ENCODE measurements around the gene SLC2A14. TPM values are rescaled to one million over a fixed set of nuclear protein-coding genes. Genes with fewer than 3 reads are reported as not detected.
"Not testable (repeated sequence)": the region's sequence is repeated elsewhere in the genome, so short reads cannot be mapped to it uniquely, and the experiment has no call there.

The SLC2A14 gene
- total and polyA plus RNA-seq, 2 experiments from 2014 or later = 0.26 TPM; not detected in 1

GRCh38 chr12:7892186-7892980 lies 19.7 kb upstream of the SLC2A14 start:
- no peaks in the 10 kb centered on the region for H3K9me3 ChIP-seq (ENCODE audit: low read depth)
- H3K4me3 ChIP-seq = no peak overlapping the region
- no peaks in the 10 kb centered on the region for H3K27me3 ChIP-seq
- peaks cover 4% of the 10 kb centered on the region for H3K4me1 ChIP-seq (ENCODE audit: low read depth)
- H3K36me3 ChIP-seq = no peaks in the 10 kb centered on the region
- no peak overlapping the region for H3K27ac ChIP-seq
- no peak for TF ChIP-seq CTCF (IDR thresholded peaks at IDR 0.05; ENCODE audit: low read depth, low read length)
- peak in 1 of 2 donors; percentile 40 for DNase-seq (ENCODE audit: low read depth in 1 of 2, low spot score in 1 of 2)

DNA sequence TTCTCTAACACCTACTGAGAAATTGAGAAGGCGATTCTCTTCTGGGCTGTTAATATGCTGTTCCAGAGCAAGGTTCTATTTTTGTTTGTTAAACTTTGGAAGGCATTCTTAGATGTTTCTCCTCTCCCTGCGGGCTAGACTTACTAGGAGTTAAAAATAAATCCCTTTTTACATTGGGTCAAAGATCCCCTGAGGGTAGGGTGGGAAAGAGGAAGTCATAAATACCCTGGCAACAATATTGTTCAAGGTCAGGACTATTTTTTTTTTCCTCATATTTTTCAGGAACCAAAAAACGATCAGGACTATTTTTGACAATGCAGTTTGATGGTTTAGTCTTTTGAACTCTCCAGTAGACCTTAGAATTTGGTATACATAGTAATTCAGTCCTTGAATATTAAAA lies 12.0 kb upstream of the SLC2A14 start:
- no peak for TF ChIP-seq CTCF (IDR thresholded peaks at IDR 0.05; ENCODE audit: low read depth, low read length)

GRCh38 chr12:7881736-7882120 lies 9.0 kb upstream of the SLC2A14 start:
- H3K9me3 ChIP-seq (ENCODE audit: low read depth); H3K4me1 ChIP-seq (ENCODE audit: low read depth); H3K27me3 ChIP-seq; H3K4me3 ChIP-seq; DNase-seq (ENCODE audit: low read depth in 1 of 2, low spot score in 1 of 2); H3K27ac ChIP-seq; H3K36me3 ChIP-seq: not testable (repeated sequence)

More for the DNA sequence above, 12.0 kb upstream of the SLC2A14 start:
- no peak for DNase-seq (ENCODE audit: low read depth in 1 of 2, low spot score in 1 of 2)
- H3K27ac ChIP-seq = no peak overlapping the region
- H3K4me3 ChIP-seq = no peak overlapping the region
- H3K4me1 ChIP-seq (ENCODE audit: low read depth) = no peaks in the 10 kb centered on the region
- H3K36me3 ChIP-seq = no peaks in the 10 kb centered on the region
- H3K27me3 ChIP-seq = no peaks in the 10 kb centered on the region
- no peaks in the 10 kb centered on the region for H3K9me3 ChIP-seq (ENCODE audit: low read depth)

DNA sequence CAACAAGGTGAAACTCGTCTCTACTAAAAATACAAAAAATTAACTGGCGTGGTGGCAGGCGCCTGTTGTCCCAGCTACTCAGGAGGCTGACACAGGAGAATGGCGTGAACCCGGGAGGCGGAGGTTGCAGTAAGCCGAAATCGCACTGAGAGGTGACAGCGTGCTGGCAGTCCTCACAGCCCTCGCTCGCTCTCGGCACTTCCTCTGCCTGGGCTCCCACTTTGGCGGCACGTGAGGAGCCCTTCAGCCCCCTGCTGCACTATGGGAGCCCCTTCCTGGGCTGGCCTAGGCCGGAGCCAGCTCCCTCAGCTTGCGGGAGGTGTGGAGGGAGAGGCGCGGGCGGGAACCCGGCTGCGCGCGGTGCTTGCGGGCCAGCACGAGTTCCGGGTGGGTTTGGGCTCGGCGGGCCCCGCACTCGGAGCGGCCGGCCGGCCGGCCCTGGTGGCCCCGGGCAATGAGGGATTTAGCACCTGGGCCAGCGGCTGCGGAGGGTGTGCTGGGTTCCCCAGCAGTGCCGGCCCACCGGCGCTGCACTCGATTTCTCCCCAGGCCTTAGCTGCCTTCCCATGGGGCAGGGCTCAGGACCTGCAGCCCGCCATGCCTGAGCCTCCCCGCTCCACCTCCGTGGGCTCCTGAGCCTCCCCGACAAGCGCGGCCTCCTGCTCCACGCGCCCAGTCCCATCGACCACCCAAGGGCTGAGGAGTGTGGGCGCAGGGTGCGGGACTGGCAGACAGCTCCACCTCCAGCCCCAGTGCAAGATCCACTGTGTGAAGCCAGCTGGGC lies 8.4 kb upstream of the SLC2A14 start:
- not testable (repeated sequence) for H3K4me3 ChIP-seq; H3K9me3 ChIP-seq (ENCODE audit: low read depth); H3K36me3 ChIP-seq; H3K4me1 ChIP-seq (ENCODE audit: low read depth); H3K27me3 ChIP-seq; H3K27ac ChIP-seq; DNase-seq (ENCODE audit: low read depth in 1 of 2, low spot score in 1 of 2)

GRCh38 chr12:7879246-7879645 lies 6.5 kb upstream of the SLC2A14 start:
- Histone ChIP-seq H3K36me3 (no peaks in the 10 kb centered on the region), H3K9me3 (ENCODE audit: low read depth) (no peaks in the 10 kb centered on the region), H3K27me3 (no peaks in the 10 kb centered on the region), H3K4me1 (ENCODE audit: low read depth) (no peaks in the 10 kb centered on the region), H3K27ac (no peak overlapping the region), H3K4me3 (no peak overlapping the region)
- no peak for TF ChIP-seq CTCF (IDR thresholded peaks at IDR 0.05; ENCODE audit: low read depth, low read length)
- no peak for DNase-seq (ENCODE audit: low read depth in 1 of 2, low spot score in 1 of 2)

GRCh38 chr12:7877420-7877819 lies 4.7 kb upstream of the SLC2A14 start:
- no peak for TF ChIP-seq CTCF (IDR thresholded peaks at IDR 0.05; ENCODE audit: low read depth, low read length)

More at GRCh38 chr12:7877420-7877819, 4.7 kb upstream of the SLC2A14 start:
- no peaks in the 10 kb centered on the region for H3K36me3 ChIP-seq
- no peak for DNase-seq (ENCODE audit: low read depth in 1 of 2, low spot score in 1 of 2)
- H3K27ac ChIP-seq = no peak overlapping the region
- H3K4me1 ChIP-seq (ENCODE audit: low read depth) = no peaks in the 10 kb centered on the region
- peaks cover 9% of the 10 kb centered on the region for H3K27me3 ChIP-seq
- no peak overlapping the region for H3K4me3 ChIP-seq
- H3K9me3 ChIP-seq (ENCODE audit: low read depth) = no peaks in the 10 kb centered on the region

All from cardiac muscle cell (in vitro differentiated cells and primary cell).